ENCODE results near the gene SPG21. TPM values are rescaled to one million over a fixed set of nuclear protein-coding genes. Genes with fewer than 3 reads are reported as not detected.

The SPG21 gene
- total and polyA plus RNA-seq, 10 donors, result 48.9 to 101 (median 80.6) TPM

DNA sequence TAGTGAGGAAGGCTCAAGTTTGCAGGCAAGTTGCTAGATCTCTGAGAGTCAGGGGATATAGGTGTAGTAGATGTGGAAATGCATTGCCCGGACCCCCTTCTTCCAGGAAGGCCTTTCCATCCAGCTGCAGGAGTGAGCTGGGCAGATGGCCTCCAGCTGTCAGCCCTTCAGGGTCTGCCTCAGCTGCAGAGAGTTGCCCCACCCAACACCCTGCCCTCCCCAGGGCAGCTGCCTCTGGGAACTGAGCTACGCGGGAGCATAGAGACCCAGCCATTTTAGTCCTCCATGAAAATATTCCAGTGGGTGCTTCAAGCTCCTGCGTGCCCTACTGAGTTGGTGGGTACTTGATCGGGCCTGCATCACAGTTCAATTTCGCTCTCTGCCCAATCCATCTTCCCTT is 29.6 kb downstream of the SPG21 start:
- intact Hi-C loops (cut with DNase I; ENCODE audit: low total_unique reads), result no loop called here
- H3K4me1 ChIP-seq, result no peaks in the 10 kb centered on the region
- no peaks in the 10 kb centered on the region for H3K27me3 ChIP-seq (replicated peaks in 1 of 7)
- H3K36me3 ChIP-seq, result peaks cover 21 to 100% (median 97%) of the 10 kb centered on the region in 6 donors
- no peak overlapping the region for H3K4me3 ChIP-seq
- 95 to 99% (median 97%) methylated on average over 6 of the region's 6 CpGs for WGBS, 5 donors
- H3K9me3 ChIP-seq, result no peaks in the 10 kb centered on the region
- no peak for DNase-seq
- H3K27ac ChIP-seq, result no peak overlapping the region
- TF ChIP-seq POLR2A (IDR thresholded peaks at IDR 0.05), result no peak
- peak in 2 of 3 donors; percentile 20 to 35 for TF ChIP-seq POLR2AphosphoS5 (IDR thresholded peaks at IDR 0.05)

DNA sequence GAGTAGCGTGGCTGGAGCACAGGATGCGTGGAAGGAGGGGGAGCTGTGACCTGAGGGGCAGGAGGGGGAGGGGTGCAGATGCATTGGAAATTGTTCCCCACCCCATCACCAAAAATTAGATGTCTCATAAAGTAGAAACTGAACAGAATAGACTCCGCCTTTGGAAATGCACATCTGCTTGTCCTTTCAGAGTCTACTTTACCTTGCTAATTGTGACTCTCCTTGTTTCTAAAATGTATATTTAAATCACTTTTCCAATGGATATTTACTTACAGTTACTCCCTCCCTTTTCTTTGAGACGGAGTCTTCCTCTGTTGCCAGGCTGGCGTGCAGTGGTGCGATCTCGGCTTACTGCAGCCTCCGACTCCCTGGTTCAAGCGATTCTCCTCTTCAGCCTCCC is 30.6 kb downstream of the SPG21 start:
- TF ChIP-seq POLR2A (IDR thresholded peaks at IDR 0.05), result no peak
- TF ChIP-seq, protein P1, sequence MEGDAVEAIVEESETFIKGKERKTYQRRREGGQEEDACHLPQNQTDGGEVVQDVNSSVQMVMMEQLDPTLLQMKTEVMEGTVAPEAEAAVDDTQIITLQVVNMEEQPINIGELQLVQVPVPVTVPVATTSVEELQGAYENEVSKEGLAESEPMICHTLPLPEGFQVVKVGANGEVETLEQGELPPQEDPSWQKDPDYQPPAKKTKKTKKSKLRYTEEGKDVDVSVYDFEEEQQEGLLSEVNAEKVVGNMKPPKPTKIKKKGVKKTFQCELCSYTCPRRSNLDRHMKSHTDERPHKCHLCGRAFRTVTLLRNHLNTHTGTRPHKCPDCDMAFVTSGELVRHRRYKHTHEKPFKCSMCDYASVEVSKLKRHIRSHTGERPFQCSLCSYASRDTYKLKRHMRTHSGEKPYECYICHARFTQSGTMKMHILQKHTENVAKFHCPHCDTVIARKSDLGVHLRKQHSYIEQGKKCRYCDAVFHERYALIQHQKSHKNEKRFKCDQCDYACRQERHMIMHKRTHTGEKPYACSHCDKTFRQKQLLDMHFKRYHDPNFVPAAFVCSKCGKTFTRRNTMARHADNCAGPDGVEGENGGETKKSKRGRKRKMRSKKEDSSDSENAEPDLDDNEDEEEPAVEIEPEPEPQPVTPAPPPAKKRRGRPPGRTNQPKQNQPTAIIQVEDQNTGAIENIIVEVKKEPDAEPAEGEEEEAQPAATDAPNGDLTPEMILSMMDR (IDR thresholded peaks at IDR 0.05 in 8 of 11, conservative IDR thresholded peaks at IDR 0.05 in 3 of 11), result no peak
- peak in 1 of 3 donors; percentile 6 for TF ChIP-seq POLR2AphosphoS5 (IDR thresholded peaks at IDR 0.05)
- Histone ChIP-seq H3K4me1 (no peaks in the 10 kb centered on the region), H3K36me3 (peaks cover 21 to 93% (median 88%) of the 10 kb centered on the region in 6 donors), H3K27ac (no peak overlapping the region), H3K27me3 (replicated peaks in 1 of 7) (no peaks in the 10 kb centered on the region), H3K4me3 (no peak overlapping the region), H3K9me3 (no peaks in the 10 kb centered on the region)
- 95 to 98% (median 97%) methylated on average over 9 of the region's 9 CpGs for WGBS, 5 donors
- DNase-seq, result no peak
- intact Hi-C loops (cut with DNase I; ENCODE audit: low total_unique reads), result no loop called here

DNA sequence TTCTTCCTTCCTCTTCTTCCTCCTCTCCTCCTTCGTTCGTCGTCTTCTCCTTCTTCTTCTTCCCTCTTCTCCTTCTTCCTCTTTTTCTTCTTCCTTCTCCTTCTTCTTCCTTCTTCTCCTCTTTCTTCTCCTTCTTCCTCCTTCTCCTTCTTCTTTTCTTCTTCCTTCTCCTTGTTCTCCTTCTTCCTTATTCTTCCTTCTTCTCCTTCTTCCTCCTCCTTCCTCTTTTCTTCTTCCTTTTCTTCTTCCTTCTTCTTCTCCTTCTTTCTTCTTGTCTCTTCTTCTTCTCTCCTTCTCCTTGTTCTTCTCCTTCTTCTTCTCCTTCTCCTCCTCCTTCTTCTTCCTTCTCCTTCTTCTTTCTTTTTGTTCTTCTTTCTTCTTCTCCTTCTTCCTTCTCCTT is 35.3 kb downstream of the SPG21 start:
- no peaks in the 10 kb centered on the region for H3K27me3 ChIP-seq (replicated peaks in 1 of 7)
- 31 to 73% (median 61%) methylated on average over 2 to 3 of the region's 3 CpGs for WGBS, 5 donors
- no peaks in the 10 kb centered on the region for H3K9me3 ChIP-seq
- no peak overlapping the region for H3K4me3 ChIP-seq
- no peak for DNase-seq
- H3K36me3 ChIP-seq, result peaks cover 8 to 60% (median 46%) of the 10 kb centered on the region in 6 donors
- no peaks in the 10 kb centered on the region for H3K4me1 ChIP-seq
- TF ChIP-seq, protein P1 (IDR thresholded peaks at IDR 0.05 in 8 of 11, conservative IDR thresholded peaks at IDR 0.05 in 3 of 11), result no peak
- TF ChIP-seq POLR2A (IDR thresholded peaks at IDR 0.05) (no peak), POLR2AphosphoS5 (IDR thresholded peaks at IDR 0.05) (no peak)
- intact Hi-C loops (cut with DNase I; ENCODE audit: low total_unique reads), result no loop called here
- no peak overlapping the region for H3K27ac ChIP-seq

DNA sequence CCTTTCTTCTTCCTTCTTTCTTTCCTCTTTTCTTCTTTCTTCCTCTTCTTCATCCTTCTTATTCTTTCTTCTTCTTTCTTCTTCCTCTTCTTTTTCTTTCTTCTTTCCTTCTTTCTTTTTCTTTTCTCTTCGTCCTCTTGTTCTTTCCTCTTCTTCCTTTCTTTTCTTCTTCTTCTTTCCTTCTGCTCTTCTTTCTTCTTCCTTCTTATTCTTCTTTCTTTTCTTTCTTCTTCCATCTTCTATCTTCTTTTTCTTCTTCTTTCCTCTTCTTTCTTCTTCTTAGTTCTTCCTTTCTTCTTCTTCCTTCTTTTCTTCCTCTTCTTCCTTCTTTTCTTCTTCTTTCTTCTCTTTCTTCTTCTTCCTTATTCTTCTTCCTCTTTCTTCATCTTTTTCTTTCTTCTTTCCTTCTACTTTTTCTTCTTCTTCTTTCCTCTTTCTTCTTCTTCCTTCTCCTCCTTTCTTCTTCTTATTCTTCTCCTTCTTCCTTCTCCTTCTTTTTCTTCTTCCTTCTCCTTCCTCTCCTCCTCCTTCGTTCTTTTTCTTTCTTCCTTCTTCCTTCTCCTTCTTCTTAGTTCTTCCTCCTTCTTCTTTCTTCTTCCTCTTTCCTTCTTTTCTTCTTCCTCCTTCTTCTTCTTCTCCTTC is 37.8 kb downstream of the SPG21 start:
- 82 to 92% (median 88%) methylated on average over 2 of the region's 2 CpGs for WGBS, 5 donors
- DNase-seq, result no peak
- no peaks in the 10 kb centered on the region for H3K27me3 ChIP-seq (replicated peaks in 1 of 7)
- intact Hi-C loops (cut with DNase I; ENCODE audit: low total_unique reads), result no loop called here
- no peaks in the 10 kb centered on the region for H3K9me3 ChIP-seq
- peaks cover 0 to 60% (median 29%) of the 10 kb centered on the region in 6 donors for H3K36me3 ChIP-seq
- TF ChIP-seq, protein P1 (IDR thresholded peaks at IDR 0.05 in 8 of 11, conservative IDR thresholded peaks at IDR 0.05 in 3 of 11), result no peak
- TF ChIP-seq POLR2A (IDR thresholded peaks at IDR 0.05), result no peak
- TF ChIP-seq POLR2AphosphoS5 (IDR thresholded peaks at IDR 0.05), result no peak
- H3K27ac ChIP-seq, result no peak overlapping the region
- H3K4me1 ChIP-seq, result no peaks in the 10 kb centered on the region
- H3K4me3 ChIP-seq, result no peak overlapping the region
